Choroid plexus epithelial cell (primary cell): ENCODE data around the gene TNS1.

Experiments used
- DNase-seq: peaks from one replicate; pipeline ENCODE4 v3.0.0-alpha.2; 2010; ENCODE audit warnings: low read depth
- H3K4me3 ChIP-seq: 2 replicates; pipeline ENCODE4 v1.5.1; 2011; ENCODE audit warnings: low read depth, mild to moderate bottlenecking, control low read depth, low read length, moderate library complexity
- TF ChIP-seq, protein P1 (sequence below): conservative IDR thresholded peaks from 2 replicates; pipeline ENCODE4 v1.5.1; 2011; ENCODE audit warnings: low read depth, mild to moderate bottlenecking, control low read depth, inconsistent platforms, low read length, moderate library complexity

TNS1 gene

DNA sequence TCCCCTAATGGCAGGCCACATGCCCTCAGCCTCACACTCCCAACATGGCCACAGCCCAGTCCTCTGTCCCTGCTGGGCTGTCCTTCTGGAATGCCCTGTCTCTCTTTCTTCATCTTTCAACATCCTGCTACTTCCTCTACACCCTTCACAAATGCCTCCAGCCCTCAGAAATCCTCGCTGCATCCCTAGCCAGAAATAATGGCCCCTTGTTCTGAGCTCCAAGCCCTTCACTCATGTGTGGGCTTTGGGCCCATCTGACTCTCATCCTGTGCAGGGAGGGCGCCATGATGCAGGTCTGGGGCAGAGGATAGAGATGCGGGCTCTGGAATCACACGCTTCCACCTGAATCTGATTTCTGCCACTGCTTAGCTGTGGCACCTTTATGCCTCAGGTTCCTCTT is 181.9 kb downstream of the TNS1 start:
- DNase-seq = no peak
- H3K4me3 ChIP-seq = no peak overlapping the region
- TF ChIP-seq, protein P1, sequence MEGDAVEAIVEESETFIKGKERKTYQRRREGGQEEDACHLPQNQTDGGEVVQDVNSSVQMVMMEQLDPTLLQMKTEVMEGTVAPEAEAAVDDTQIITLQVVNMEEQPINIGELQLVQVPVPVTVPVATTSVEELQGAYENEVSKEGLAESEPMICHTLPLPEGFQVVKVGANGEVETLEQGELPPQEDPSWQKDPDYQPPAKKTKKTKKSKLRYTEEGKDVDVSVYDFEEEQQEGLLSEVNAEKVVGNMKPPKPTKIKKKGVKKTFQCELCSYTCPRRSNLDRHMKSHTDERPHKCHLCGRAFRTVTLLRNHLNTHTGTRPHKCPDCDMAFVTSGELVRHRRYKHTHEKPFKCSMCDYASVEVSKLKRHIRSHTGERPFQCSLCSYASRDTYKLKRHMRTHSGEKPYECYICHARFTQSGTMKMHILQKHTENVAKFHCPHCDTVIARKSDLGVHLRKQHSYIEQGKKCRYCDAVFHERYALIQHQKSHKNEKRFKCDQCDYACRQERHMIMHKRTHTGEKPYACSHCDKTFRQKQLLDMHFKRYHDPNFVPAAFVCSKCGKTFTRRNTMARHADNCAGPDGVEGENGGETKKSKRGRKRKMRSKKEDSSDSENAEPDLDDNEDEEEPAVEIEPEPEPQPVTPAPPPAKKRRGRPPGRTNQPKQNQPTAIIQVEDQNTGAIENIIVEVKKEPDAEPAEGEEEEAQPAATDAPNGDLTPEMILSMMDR = no peak

DNA sequence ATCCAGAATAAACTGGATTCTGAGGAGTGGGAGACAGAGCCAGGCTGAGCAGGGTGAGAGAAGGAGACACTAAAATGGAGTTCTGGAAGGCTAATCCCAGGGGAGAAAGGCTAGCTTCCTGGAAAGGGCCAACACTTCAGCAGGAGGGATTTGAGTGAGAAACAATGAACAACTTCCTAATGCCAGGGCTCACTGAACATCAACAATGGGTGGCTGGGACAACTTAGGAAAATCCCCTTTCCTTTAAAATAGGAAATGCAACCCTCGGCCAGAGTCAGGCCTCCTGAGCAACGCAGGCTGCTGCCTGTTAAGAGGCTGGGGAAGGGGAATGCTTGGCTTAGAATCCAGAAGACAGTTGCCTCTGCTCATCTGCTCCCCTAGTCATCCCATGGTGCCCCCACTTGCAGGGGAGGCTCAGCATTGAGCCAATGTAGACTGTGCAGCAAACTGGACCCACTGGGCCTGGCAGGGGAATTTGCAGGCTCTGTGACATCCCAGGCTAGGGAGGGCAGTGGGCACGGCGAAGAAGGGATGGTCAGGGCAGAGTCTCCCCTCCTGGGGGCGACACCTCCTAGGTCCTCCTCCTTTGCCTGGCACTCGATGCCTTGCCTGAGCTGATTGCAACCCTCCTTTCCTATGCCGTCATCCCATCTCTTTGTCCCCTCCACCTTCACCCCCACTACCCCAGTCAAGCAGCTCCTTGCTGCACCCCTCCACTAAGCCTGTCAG is 182.5 kb downstream of the TNS1 start:
- no peak for DNase-seq

DNA sequence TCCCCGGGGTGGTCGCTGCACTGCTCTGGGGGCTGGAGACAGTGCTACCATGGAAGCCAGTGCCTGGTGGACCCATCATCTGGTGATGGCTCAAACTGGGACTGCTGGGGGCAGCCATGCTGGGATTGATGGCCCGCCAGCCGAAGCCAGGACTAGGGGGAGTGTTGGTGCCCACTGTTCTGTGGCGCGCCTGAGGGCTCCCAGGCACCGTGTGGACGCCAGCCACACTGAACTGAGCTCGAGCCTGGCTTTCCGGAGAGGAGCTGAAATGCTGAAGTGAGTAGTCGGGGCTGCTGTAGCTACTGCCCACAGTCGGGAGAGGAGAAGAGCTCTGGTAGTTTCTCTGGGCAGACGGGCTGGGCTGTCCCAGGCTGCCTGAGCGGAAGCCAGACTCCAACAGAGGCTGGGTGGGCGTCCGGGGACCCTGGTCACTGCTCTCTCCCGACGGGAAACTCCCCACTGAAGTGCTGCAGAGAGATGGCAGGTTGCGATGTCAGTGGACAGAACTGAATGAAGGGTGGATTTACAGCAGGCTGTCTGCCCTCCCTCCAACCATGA is 184.4 kb downstream of the TNS1 start:
- DNase-seq = no peak
- TF ChIP-seq, protein P1 = no peak
- no peak overlapping the region for H3K4me3 ChIP-seq

More for the DNA sequence above, 182.5 kb downstream of the TNS1 start:
- TF ChIP-seq, protein P1 = no peak
- no peak overlapping the region for H3K4me3 ChIP-seq

DNA sequence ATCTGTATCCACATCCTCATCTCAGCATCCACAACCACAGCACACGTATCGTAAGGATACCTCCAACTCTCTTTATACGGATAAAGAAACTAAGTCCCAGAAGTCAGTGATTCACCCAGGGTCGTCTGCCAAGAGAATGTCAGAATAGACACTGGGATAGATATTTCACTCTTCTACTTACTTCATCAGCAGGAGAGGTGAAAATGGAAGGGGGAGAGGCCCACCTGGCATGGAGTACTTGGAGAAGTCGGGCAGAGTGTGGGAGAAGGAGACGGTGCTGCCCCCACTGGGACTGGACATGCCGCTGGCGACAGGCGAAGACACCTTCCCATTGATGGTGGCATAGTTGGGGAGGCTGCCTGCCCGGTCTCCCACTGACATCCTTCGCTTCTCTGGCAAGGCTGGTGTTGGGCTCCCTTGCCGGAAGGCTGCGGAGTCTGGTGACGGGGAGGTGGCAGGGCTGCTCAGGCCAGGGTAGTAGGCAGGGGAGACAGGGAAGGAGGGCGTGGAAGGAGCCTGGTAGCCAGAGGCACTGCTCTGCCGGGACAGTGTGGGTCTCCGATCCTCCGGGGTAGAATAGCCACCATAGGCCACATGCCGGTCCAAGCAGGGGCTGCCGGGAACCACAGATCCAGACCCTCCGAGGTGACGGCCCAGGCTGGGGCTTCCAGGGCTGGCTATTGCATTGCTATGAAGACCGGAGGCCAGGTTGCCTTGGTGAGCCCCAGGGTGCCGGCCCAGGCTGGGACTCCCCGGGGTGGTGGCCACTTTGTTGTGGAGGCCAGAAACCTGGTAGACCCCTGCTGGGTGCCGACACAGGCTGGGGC is 185.1 kb downstream of the TNS1 start:
- no peak for DNase-seq
- H3K4me3 ChIP-seq = no peak overlapping the region
- TF ChIP-seq, protein P1 = no peak

DNA sequence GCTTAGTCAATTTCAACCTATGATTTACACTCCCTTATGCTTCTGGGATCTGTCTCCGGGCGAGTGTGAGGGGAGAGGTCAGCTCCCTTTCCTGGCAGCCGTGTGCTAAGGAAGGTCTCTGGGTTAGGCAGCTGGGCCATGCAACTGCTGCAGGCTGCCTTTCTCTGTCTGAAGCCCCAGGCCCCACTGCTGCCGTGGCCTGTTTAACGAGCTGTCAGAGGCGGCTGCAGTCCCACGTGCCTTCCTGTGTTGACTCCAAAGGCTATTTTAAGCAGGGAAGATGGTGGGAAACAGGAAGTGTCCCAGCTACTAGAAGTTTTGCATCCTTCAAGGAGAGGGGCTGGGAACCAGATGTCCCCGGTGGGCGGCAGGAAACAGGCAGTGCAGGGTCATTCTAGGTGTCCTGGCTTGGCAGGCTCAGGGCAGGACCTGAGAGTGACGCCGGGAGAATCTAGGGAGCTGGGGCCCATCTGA is 186.4 kb downstream of the TNS1 start:
- H3K4me3 ChIP-seq = no peak overlapping the region
- TF ChIP-seq, protein P1 = no peak
- peak; percentile 70 for DNase-seq

DNA sequence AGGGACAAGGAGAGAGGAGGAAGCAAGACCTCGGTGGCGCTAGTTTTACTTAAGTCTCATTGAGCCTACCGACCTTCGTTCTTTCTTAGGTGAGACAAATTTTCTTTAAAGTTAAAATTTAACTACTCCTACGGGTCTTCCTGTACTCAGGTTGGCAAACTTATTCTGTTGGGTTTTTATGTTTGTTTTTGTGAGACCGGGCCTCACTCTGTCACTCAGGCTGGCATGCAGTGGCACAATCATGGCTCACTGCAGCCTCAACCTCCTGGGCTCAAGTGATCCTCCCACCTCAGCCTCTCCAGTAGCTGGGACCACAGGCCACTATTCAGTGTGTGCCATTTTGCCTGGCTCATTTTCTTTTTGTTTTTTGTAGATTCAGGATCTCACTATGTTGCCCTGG is 189.0 kb downstream of the TNS1 start:
- H3K4me3 ChIP-seq = no peak overlapping the region
- no peak for DNase-seq
- TF ChIP-seq, protein P1 = no peak
